Measurements from ENCODE around the gene CRABP2.

DNA sequence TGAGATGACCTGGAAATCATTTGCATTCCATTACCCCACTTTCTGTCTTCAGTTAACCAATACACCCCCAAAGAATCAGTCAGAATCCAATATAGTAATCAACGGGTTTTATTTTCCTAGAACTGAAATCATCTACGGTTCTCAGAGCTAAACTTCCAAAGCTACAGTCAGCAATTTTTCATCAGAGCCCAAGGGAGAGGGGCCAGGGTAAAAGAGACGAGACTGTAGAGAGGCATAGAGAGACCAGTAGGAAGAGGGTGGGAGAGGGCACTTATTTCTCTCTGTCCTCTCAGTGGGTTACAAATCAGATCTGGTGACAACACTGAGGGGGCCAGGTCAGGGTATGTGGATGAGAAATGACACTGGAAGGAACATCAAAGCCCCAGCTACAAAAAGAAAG is 36.6 kb upstream of the CRABP2 start:
- TF ChIP-seq, protein P1, sequence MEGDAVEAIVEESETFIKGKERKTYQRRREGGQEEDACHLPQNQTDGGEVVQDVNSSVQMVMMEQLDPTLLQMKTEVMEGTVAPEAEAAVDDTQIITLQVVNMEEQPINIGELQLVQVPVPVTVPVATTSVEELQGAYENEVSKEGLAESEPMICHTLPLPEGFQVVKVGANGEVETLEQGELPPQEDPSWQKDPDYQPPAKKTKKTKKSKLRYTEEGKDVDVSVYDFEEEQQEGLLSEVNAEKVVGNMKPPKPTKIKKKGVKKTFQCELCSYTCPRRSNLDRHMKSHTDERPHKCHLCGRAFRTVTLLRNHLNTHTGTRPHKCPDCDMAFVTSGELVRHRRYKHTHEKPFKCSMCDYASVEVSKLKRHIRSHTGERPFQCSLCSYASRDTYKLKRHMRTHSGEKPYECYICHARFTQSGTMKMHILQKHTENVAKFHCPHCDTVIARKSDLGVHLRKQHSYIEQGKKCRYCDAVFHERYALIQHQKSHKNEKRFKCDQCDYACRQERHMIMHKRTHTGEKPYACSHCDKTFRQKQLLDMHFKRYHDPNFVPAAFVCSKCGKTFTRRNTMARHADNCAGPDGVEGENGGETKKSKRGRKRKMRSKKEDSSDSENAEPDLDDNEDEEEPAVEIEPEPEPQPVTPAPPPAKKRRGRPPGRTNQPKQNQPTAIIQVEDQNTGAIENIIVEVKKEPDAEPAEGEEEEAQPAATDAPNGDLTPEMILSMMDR (IDR thresholded peaks at IDR 0.05) = no peak
- TF ChIP-seq POLR2A (IDR thresholded peaks at IDR 0.05) = no peak
